K562 (cell line): Measurements from ENCODE around the gene ZCCHC14. TPM values are rescaled to one million over a fixed set of nuclear protein-coding genes. Genes with fewer than 3 reads are reported as not detected.

Experiments used
- ATAC-seq: fragments of 200-7000 bp; cut with Tn5 transposase; 3 replicates; pipeline ENCODE4 v1.9.1; 2020; ENCODE audit warnings: moderate library complexity
- BruUV-seq: library from RNA; stranded (reverse); fragments of 400-500 nt; replicated peaks from 2 replicates; lab custom pipeline; 2021; lab: Mats Ljungman, UMichigan
- CTCF ChIA-PET: fragments of 300-600 bp; formaldehyde crosslinking; extraction: SDS; loops from one replicate; lab custom pipeline; 2021; ENCODE audit warnings: low intra/inter-chr PET ratio; lab: Yijun Ruan, JAX
- POLR2A ChIA-PET: fragments of 300-600, 350-650 bp; sonication (Branson Sonifier 250); formaldehyde crosslinking; extraction: SDS; loops from one replicate; lab custom pipeline; 2021; ENCODE audit warnings: antibody characterized with exemption, inconsistent platforms; lab: Yijun Ruan, JAX
- DNase-seq, 4 experiments: peaks; one replicate each; pipeline versions ENCODE4 v3.0.0 to v3.0.0-alpha.2; 2011 to 2018; ENCODE audit warnings: low spot score in 3 of 4, mixed read lengths in 3 of 4; ENCODE audit errors: extremely low read depth in 1 of 4
- FAIRE-seq: peaks from 2 replicates; lab custom pipeline; 2011; peaks lifted over from hg19 to GRCh38; lab: Jason Lieb, UNC
- H2AFZ ChIP-seq: 2 replicates; pipeline ENCODE4 v1.6.0; 2011; ENCODE audit warnings: low read depth, low read length, control low read depth, inconsistent platforms
- H3K27ac ChIP-seq: fragments of 200-600 bp; 3 replicates; pipeline ENCODE4 v1.8.0; 2011; ENCODE audit warnings: low read depth, mild to moderate bottlenecking, control low read depth, inconsistent platforms, low read length, moderate library complexity, mixed read lengths; ENCODE audit errors: extremely low read depth
- H3K27me3 ChIP-seq, 2 experiments: fragments of 300-600 bp in 1 of 2; 2 replicates in 1 of 2; 3 replicates in 1 of 2; pipeline versions ENCODE4 v1.6.0 to v1.8.0; 2011; ENCODE audit warnings: inconsistent platforms in 2 of 2, low read length in 2 of 2, mild to moderate bottlenecking in 1 of 2, mixed read lengths in 1 of 2, moderate library complexity in 1 of 2; ENCODE audit not compliant: control insufficient read depth in 2 of 2, insufficient read depth in 2 of 2
- H3K36me3 ChIP-seq: fragments of 300-600 bp; 3 replicates; pipeline ENCODE4 v1.8.0; 2011; ENCODE audit warnings: mild to moderate bottlenecking, low read length, inconsistent platforms; ENCODE audit not compliant: control insufficient read depth, insufficient read depth
- H3K4me1 ChIP-seq, 2 experiments: fragments of 200-600 bp in 1 of 2; replicated peaks in 1 of 2; 2 replicates in 1 of 2; 3 replicates in 1 of 2; pipeline versions ENCODE4 v1.5.1 to v1.8.0; 2011; ENCODE audit warnings: inconsistent platforms in 2 of 2, low read length in 2 of 2, mild to moderate bottlenecking in 1 of 2, mixed read lengths in 1 of 2, moderate library complexity in 1 of 2; ENCODE audit not compliant: control insufficient read depth in 2 of 2, insufficient read depth in 2 of 2
- H3K4me2 ChIP-seq: 2 replicates; pipeline ENCODE4 v1.6.1; 2011; ENCODE audit warnings: low read length, control low read depth, inconsistent platforms, mixed read lengths; ENCODE audit not compliant: insufficient read depth
- H3K4me3 ChIP-seq: fragments of 200-600 bp; sonication (generic), shearing (Covaris generic); 2 replicates; pipeline ENCODE4 v1.5.1; 2016; ENCODE audit warnings: control low read depth, inconsistent platforms
- H3K79me2 ChIP-seq: fragments of 200-600 bp; 3 replicates; pipeline ENCODE4 v1.8.0; 2011; ENCODE audit warnings: low read length, inconsistent platforms; ENCODE audit not compliant: control insufficient read depth, insufficient read depth
- H3K9ac ChIP-seq, 2 experiments: 2 replicates each; pipeline versions ENCODE4 v1.6.0 to v1.6.1; 2011; ENCODE audit warnings: low read depth in 2 of 2, low read length in 2 of 2, control low read depth in 1 of 2, inconsistent platforms in 1 of 2, mild to moderate bottlenecking in 1 of 2, mixed read lengths in 1 of 2; ENCODE audit not compliant: insufficient read depth in 1 of 2
- H3K9me1 ChIP-seq: one replicate; pipeline ENCODE4 v1.6.0; 2011; ENCODE audit warnings: inconsistent platforms, mild to moderate bottlenecking, low read length, moderate library complexity; ENCODE audit not compliant: control insufficient read depth, insufficient read depth
- H3K9me3 ChIP-seq: replicated peaks from 2 replicates; pipeline ENCODE4 v1.5.1; 2011; ENCODE audit warnings: low read depth, low read length, inconsistent platforms; ENCODE audit not compliant: control insufficient read depth, insufficient read depth
- H4K20me1 ChIP-seq: replicated peaks from 2 replicates; pipeline ENCODE4 v1.6.1; 2011; ENCODE audit warnings: low read length, inconsistent platforms, mixed read lengths; ENCODE audit not compliant: control insufficient read depth, insufficient read depth
- ARID1B ChIP-seq: fragments of 450-650 bp; IDR thresholded peaks from 2 replicates; pipeline ENCODE4 v1.6.1; 2016; ENCODE audit warnings: antibody characterized with exemption, mild to moderate bottlenecking, inconsistent platforms
- HSF4 ChIP-seq: fragments of 250-450 bp; sonication (Bioruptor Pico); IDR thresholded peaks from 2 replicates; pipeline ENCODE4 v2.1.2; 2022; ENCODE audit warnings: mild to moderate bottlenecking, moderate library complexity, borderline replicate concordance
- NUFIP1 ChIP-seq: fragments of 450-650 bp; IDR thresholded peaks from 2 replicates; pipeline ENCODE4 v1.6.1; 2018; ENCODE audit not compliant: partially characterized antibody
- PTTG1 ChIP-seq: fragments of 450-650 bp; IDR thresholded peaks from 2 replicates; pipeline ENCODE4 v1.6.1; 2016; ENCODE audit warnings: low read depth, mild to moderate bottlenecking, missing genetic modification characterization, missing compliant biosample characterization
- SMAD1 ChIP-seq: fragments of 150-350 bp; IDR thresholded peaks from 2 replicates; pipeline ENCODE4 v1.6.1; 2014; ENCODE audit warnings: low read length, low read depth; ENCODE audit not compliant: partially characterized antibody
- SNIP1 ChIP-seq: fragments of 450-650 bp; IDR thresholded peaks from 2 replicates; pipeline ENCODE4 v1.7.1; 2017; ENCODE audit warnings: low read depth, mild to moderate bottlenecking
- ZNF143 ChIP-seq: sonication (generic); formaldehyde crosslinking; IDR thresholded peaks from 2 replicates; pipeline ENCODE4 v1.9.0; 2022; ENCODE audit warnings: mild to moderate bottlenecking, missing genetic modification reagents
- ZNF444 ChIP-seq: fragments of 250-450 bp; sonication (Bioruptor Pico); IDR thresholded peaks from 2 replicates; pipeline ENCODE4 v1.4.0; 2020; ENCODE audit warnings: mild to moderate bottlenecking, moderate library complexity
- ZNF707 ChIP-seq: fragments of 250-450 bp; sonication (Bioruptor Pico); conservative IDR thresholded peaks from 2 replicates; pipeline ENCODE4 v1.8.0; 2022; ENCODE audit warnings: inconsistent platforms, mild to moderate bottlenecking, moderate library complexity
- WGBS: fragments of 100-300 bp; shearing (Covaris generic); methylation state at CpG from one replicate; pipeline ENCODE4 v1.1.6; 2016; ENCODE audit warnings: low coverage, mixed read lengths; ENCODE audit not compliant: insufficient coverage; ENCODE audit errors: missing lambda C conversion rate; 5-methylcytosine and 5-hydroxymethylcytosine counted together
- in situ Hi-C: fragments of 300-500 bp; cut with MboI; formaldehyde crosslinking; loops from 4 replicates; pipeline ENCODE4 v1.15.0; 2018; ENCODE audit warnings: inconsistent platforms, mixed read lengths
- intact Hi-C: fragments of 100-400 bp; cut with micrococcal nuclease; formaldehyde crosslinking; loops from 2 replicates; pipeline ENCODE4 v1.14.2; 2022
- polyA plus RNA-seq, 8 experiments: library from polyadenylated mRNA; depleted of rRNA in 4 of 8; stranded (reverse) in 5 of 8; unstranded in 3 of 8; fragments of >200 nt; fragmentation: Nextera tagmentation in 2 of 8; fragmentation: Illumina TruSeq in 1 of 8; extraction: Ambion mirVana in 2 of 8; extraction: Trizol in 1 of 8; gene quantifications; 2 replicates each; pipeline versions ENCODE4 v1.2.1 to v1.2.3, GENCODE V29; 2011 to 2014; ENCODE audit warnings: inconsistent platforms in 1 of 8, missing spikeins in 1 of 8
- total RNA-seq, 7 experiments: library from RNA; depleted of rRNA in 6 of 7; stranded (reverse); fragments of >200 nt in 6 of 7; fragmentation: Illumina TruSeq in 2 of 7; extraction: Trizol in 2 of 7; gene quantifications; 2 replicates each; pipeline versions ENCODE4 v1.2.1 to v1.2.3, GENCODE V29; 2011 to 2021; ENCODE audit warnings: low replicate concordance in 1 of 7

ZCCHC14 gene
- total and polyA plus RNA-seq, 9 of the 15 experiments (the other 6 are each of a cell fraction or from before 2014, with no cell fraction given), result 1.5 to 12.4 (median 2.9) TPM

DNA sequence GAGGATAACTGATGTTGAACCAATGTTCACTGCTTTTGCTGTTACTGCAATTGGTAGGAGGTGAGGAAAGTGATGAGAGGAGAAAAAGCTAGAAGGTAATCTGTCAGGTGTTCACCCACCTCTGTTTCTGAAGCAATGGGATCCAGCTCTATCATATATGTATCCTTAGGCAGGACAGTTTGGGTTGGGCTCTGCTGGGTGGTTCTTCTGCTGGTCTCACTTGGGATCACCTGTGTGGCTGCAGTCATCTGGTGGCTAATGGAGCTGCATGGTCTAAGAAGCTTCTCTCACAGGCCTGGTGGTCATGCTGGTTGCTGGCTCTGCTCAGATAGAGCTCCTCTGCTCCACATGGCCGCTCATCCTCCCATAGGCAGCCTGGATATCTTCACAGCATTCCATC is 40.2 kb upstream of the ZCCHC14 start:
- H4K20me1 ChIP-seq, result no peaks in the 10 kb centered on the region
- WGBS, result 10% methylated on average over 1 of the region's 1 CpG
- in situ Hi-C loops, result no loop called here
- no peak for ATAC-seq
- CTCF ChIA-PET, result no interaction called here
- no peaks in the 10 kb centered on the region for H3K4me1 ChIP-seq
- DNase-seq, result no peak
- no peaks in the 10 kb centered on the region for H3K36me3 ChIP-seq
- POLR2A ChIA-PET, result interaction anchor here (0.7 kb wide), 1 partner anchor 14 kb away, joined by 3 read pairs; no protein-coding TSS in a partner anchor
- no peak for TF ChIP-seq HSF4 (CRISPR knock-in tag)
- TF ChIP-seq SNIP1, result no peak
- no peak for TF ChIP-seq ZNF444
- TF ChIP-seq PTTG1 (tag), result no peak
- H3K27ac ChIP-seq, result no peak overlapping the region
- no peak overlapping the region for H2AFZ ChIP-seq
- no peak overlapping the region for H3K9ac ChIP-seq
- intact Hi-C loops, result no loop called here
- no peaks in the 10 kb centered on the region for H3K79me2 ChIP-seq
- peaks cover 3% of the 10 kb centered on the region for H3K9me1 ChIP-seq
- peaks cover 38 to 82% of the 10 kb centered on the region in 2 experiments for H3K27me3 ChIP-seq
- no peak for FAIRE-seq
- 0 out of 2 replicates have a peak, but pooled peaks cover 1% of the 10 kb centered on the region for H3K9me3 ChIP-seq
- H3K4me3 ChIP-seq, result no peak overlapping the region
- H3K4me2 ChIP-seq, result no peak overlapping the region
- BruUV-seq, result no TSS peak

DNA sequence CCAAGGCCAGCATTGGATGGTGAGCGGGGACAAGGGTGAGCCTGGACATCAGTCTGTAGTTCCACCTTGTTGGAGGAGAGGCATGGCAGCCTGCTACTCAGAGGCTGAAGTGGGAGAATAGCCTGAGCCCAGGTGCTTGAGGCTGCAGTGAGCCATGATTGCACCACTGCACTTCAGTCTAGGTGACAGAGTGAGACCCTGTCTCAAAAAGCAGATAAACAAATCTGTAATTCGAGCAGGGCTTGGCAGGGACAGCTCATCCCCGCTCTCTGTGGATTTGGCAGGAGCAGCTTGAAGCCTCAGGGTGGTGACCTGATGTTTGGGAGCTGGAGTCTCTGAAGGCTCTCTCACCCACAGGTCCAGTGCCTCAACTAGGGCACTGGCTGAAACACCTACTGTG is 38.6 kb upstream of the ZCCHC14 start:
- CTCF ChIA-PET, result no interaction called here
- Histone ChIP-seq H3K36me3 (no peaks in the 10 kb centered on the region), H3K9ac (no peak overlapping the region), H3K9me1 (peaks cover 3% of the 10 kb centered on the region), H2AFZ (no peak overlapping the region), H3K4me1 (no peaks in the 10 kb centered on the region), H3K4me3 (no peak overlapping the region), H4K20me1 (no peaks in the 10 kb centered on the region), H3K27me3 (peaks cover 27 to 79% of the 10 kb centered on the region in 2 experiments), H3K4me2 (no peak overlapping the region), H3K79me2 (no peaks in the 10 kb centered on the region), H3K27ac (no peak overlapping the region), H3K9me3 (no peaks in the 10 kb centered on the region)
- in situ Hi-C loops (no loop called here), intact Hi-C loops (no loop called here)
- BruUV-seq, result no TSS peak
- TF ChIP-seq NUFIP1, result no peak
- TF ChIP-seq ARID1B, result no peak
- no peak for TF ChIP-seq SMAD1
- TF ChIP-seq ZNF707 (CRISPR knock-in tag), result no peak
- TF ChIP-seq ZNF143 (CRISPR knock-in tag), result no peak
- no peak for FAIRE-seq
- WGBS, result 0% methylated on average over 3 of the region's 3 CpGs
- ATAC-seq, result no peak
- no peak for DNase-seq
- POLR2A ChIA-PET, result no interaction called here
